HEK293 (cell line): ENCODE results near the gene STOX1.
A peak's percentile ranks its signal among the peaks of the same experiment; 100 is the strongest.

ENCODE experiments used
- CTCF ChIA-PET: fragments of 350-600 bp; formaldehyde crosslinking; extraction: SDS; loops from one replicate; lab custom pipeline; 2021; ENCODE audit warnings: antibody characterized with exemption; lab: Yijun Ruan, JAX
- POLR2A ChIA-PET: fragments of 300-600 bp; formaldehyde crosslinking; extraction: SDS; loops from one replicate; lab custom pipeline; 2020; ENCODE audit warnings: antibody characterized with exemption, inconsistent platforms; lab: Yijun Ruan, JAX
- H3K27ac ChIP-seq: fragments of 200-500 bp; sonication (Bioruptor generic); 2 replicates; pipeline ENCODE4 v1.5.1; 2014; ENCODE audit warnings: low read depth, low read length, control low read depth, inconsistent platforms; ENCODE audit errors: extremely low read depth
- H3K36me3 ChIP-seq, 2 experiments: fragments of 200-500 bp in 1 of 2; sonication (Bioruptor generic) in 1 of 2; 1 replicate in 1 of 2; 2 replicates in 1 of 2; pipeline ENCODE4 v1.5.1; 2014 to 2017; ENCODE audit warnings: inconsistent platforms in 2 of 2, low read length in 2 of 2; ENCODE audit not compliant: control insufficient read depth in 2 of 2, insufficient read depth in 1 of 2
- H3K4me1 ChIP-seq: fragments of 200-500 bp; sonication (Bioruptor generic); 2 replicates; pipeline ENCODE4 v1.5.1; 2014; ENCODE audit warnings: mild to moderate bottlenecking, low read length, inconsistent platforms; ENCODE audit not compliant: control insufficient read depth, insufficient read depth
- H3K4me3 ChIP-seq: 2 replicates; pipeline ENCODE4 v1.5.1; 2011; ENCODE audit warnings: low read depth, mild to moderate bottlenecking, control low read depth, low read length, moderate library complexity
- H3K9me3 ChIP-seq: fragments of 200-500 bp; sonication (Bioruptor generic); 2 replicates; pipeline ENCODE4 v1.5.1; 2014; ENCODE audit warnings: low read depth, low read length, inconsistent platforms; ENCODE audit not compliant: control insufficient read depth, insufficient read depth
- GLIS1 ChIP-seq: fragments of 450-650 bp; formaldehyde crosslinking; IDR thresholded peaks from 2 replicates; pipeline ENCODE4 v1.5.1; 2016; ENCODE audit warnings: missing biosample characterization, missing genetic modification characterization
- GLIS2 ChIP-seq: fragments of 450-650 bp; formaldehyde crosslinking; IDR thresholded peaks from 2 replicates; pipeline ENCODE4 v1.5.1; 2016; ENCODE audit warnings: missing biosample characterization, missing genetic modification characterization
- KLF1 ChIP-seq: fragments of 450-650 bp; formaldehyde crosslinking; IDR thresholded peaks from 2 replicates; pipeline ENCODE4 v1.5.1; 2016; ENCODE audit warnings: missing biosample characterization, missing genetic modification characterization
- KLF7 ChIP-seq: fragments of 450-650 bp; formaldehyde crosslinking; IDR thresholded peaks from 2 replicates; pipeline ENCODE4 v1.5.1; 2016; ENCODE audit warnings: missing biosample characterization, missing genetic modification characterization, borderline replicate concordance
- OSR2 ChIP-seq: fragments of 450-650 bp; formaldehyde crosslinking; IDR thresholded peaks from 2 replicates; pipeline ENCODE4 v1.5.1; 2016; ENCODE audit warnings: missing biosample characterization, missing genetic modification characterization
- SALL2 ChIP-seq: fragments of 450-650 bp; formaldehyde crosslinking; IDR thresholded peaks from 2 replicates; pipeline ENCODE4 v1.5.0; 2017; ENCODE audit warnings: missing biosample characterization, mild to moderate bottlenecking, missing genetic modification characterization, borderline replicate concordance
- SCRT1 ChIP-seq: fragments of 450-650 bp; formaldehyde crosslinking; IDR thresholded peaks from 2 replicates; pipeline ENCODE4 v1.5.1; 2016; ENCODE audit warnings: missing biosample characterization, missing genetic modification characterization, borderline replicate concordance
- SCRT2 ChIP-seq: fragments of 450-650 bp; formaldehyde crosslinking; IDR thresholded peaks from 2 replicates; pipeline ENCODE4 v1.5.1; 2016; ENCODE audit warnings: missing biosample characterization, missing genetic modification characterization
- ZFHX2 ChIP-seq: fragments of 450-650 bp; formaldehyde crosslinking; conservative IDR thresholded peaks from 2 replicates; pipeline ENCODE4 v1.5.1; 2016; ENCODE audit warnings: missing biosample characterization, missing genetic modification characterization
- ZNF155 ChIP-seq: fragments of 450-650 bp; formaldehyde crosslinking; IDR thresholded peaks from 2 replicates; pipeline ENCODE4 v1.5.1; 2016; ENCODE audit warnings: missing biosample characterization, missing genetic modification characterization
- ZNF211 ChIP-seq: fragments of 450-650 bp; formaldehyde crosslinking; IDR thresholded peaks from 2 replicates; pipeline ENCODE4 v1.5.1; 2016; ENCODE audit warnings: low read depth, missing biosample characterization, missing genetic modification characterization
- ZNF274 ChIP-seq, 2 experiments: fragments of 200-500 bp in 1 of 2; fragments of 450-650 bp in 1 of 2; sonication (Bioruptor generic) in 1 of 2; formaldehyde crosslinking in 1 of 2; IDR thresholded peaks; 2 replicates each; pipeline versions ENCODE4 v1.5.1 to v1.6.1; 2014 to 2016; ENCODE audit warnings: borderline replicate concordance in 1 of 2, inconsistent platforms in 1 of 2, low read length in 1 of 2, missing biosample characterization in 1 of 2, missing genetic modification characterization in 1 of 2
- ZNF280D ChIP-seq: fragments of 450-650 bp; formaldehyde crosslinking; IDR thresholded peaks from 2 replicates; pipeline ENCODE4 v1.5.1; 2016; ENCODE audit warnings: missing biosample characterization, missing genetic modification characterization
- ZNF513 ChIP-seq: fragments of 450-650 bp; IDR thresholded peaks from 2 replicates; pipeline ENCODE4 v1.5.1; 2018; ENCODE audit warnings: missing biosample characterization, missing genetic modification characterization
- ZNF571 ChIP-seq: fragments of 450-650 bp; formaldehyde crosslinking; IDR thresholded peaks from 2 replicates; pipeline ENCODE4 v1.5.0; 2017; ENCODE audit warnings: missing biosample characterization, missing genetic modification characterization
- ZNF830 ChIP-seq: fragments of 450-650 bp; IDR thresholded peaks from 2 replicates; pipeline ENCODE4 v1.5.0; 2018; ENCODE audit warnings: missing biosample characterization, missing genetic modification characterization, low read depth, mild to moderate bottlenecking, moderate library complexity
- TF ChIP-seq, protein P1 (sequence below): fragments of 450-650 bp; formaldehyde crosslinking; IDR thresholded peaks from 2 replicates; pipeline ENCODE4 v1.5.1; 2017; ENCODE audit warnings: missing biosample characterization, missing genetic modification characterization
- TF ChIP-seq, protein P2 (sequence below): fragments of 450-650 bp; formaldehyde crosslinking; IDR thresholded peaks from 2 replicates; pipeline ENCODE4 v1.5.1; 2016; ENCODE audit warnings: missing biosample characterization, missing genetic modification characterization, borderline replicate concordance
- TF ChIP-seq, protein P3 (sequence below): fragments of 450-650 bp; formaldehyde crosslinking; IDR thresholded peaks from 2 replicates; pipeline ENCODE4 v1.5.1; 2016; ENCODE audit warnings: missing biosample characterization, missing genetic modification characterization

STOX1 gene

GRCh38 chr10:68829521-68829920 is 2.2 kb downstream of the STOX1 start (continued):
- TF ChIP-seq ZNF280D (tag by site-specific recombination) (no peak), SALL2 (no peak), ZNF211 (tag by site-specific recombination) (no peak), ZNF155 (tag by site-specific recombination) (no peak)
- TF ChIP-seq, protein P1, sequence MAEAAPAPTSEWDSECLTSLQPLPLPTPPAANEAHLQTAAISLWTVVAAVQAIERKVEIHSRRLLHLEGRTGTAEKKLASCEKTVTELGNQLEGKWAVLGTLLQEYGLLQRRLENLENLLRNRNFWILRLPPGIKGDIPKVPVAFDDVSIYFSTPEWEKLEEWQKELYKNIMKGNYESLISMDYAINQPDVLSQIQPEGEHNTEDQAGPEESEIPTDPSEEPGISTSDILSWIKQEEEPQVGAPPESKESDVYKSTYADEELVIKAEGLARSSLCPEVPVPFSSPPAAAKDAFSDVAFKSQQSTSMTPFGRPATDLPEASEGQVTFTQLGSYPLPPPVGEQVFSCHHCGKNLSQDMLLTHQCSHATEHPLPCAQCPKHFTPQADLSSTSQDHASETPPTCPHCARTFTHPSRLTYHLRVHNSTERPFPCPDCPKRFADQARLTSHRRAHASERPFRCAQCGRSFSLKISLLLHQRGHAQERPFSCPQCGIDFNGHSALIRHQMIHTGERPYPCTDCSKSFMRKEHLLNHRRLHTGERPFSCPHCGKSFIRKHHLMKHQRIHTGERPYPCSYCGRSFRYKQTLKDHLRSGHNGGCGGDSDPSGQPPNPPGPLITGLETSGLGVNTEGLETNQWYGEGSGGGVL (tag by site-specific recombination) = no peak

DNA sequence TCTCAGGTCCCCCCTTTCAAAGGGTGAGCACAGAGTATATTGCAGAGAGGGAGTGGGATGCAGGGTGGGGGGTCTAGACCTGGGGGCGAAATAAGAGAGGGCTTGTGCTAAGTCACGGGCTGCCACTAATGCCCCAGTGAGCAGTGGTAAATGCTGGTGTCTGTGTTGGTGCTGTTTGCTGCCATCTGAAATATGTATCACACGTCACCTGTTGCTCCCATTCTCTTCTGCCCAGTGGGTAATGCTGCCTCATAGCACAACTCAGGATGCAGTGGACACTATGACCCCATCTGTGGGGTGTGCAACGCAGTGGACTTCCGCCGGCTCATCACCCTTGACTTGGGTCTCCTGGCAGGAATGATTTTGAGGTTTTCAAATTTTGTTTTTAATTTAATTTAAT is 2.6 kb downstream of the STOX1 start:
- POLR2A ChIA-PET = no interaction called here
- H3K36me3 ChIP-seq = no peaks in the 10 kb centered on the region
- H3K27ac ChIP-seq = no peak overlapping the region
- H3K9me3 ChIP-seq = no peaks in the 10 kb centered on the region
- CTCF ChIA-PET = interaction anchor here (0.6 to 0.7 kb wide), 2 partner anchors 68 to 70 kb away, joined by 3 read pairs; no protein-coding TSS in a partner anchor
- H3K4me1 ChIP-seq = peaks cover 3% of the 10 kb centered on the region; the same call in 1 of the 2 replicates
- TF ChIP-seq GLIS1 (tag by site-specific recombination) = no peak
- no peak for TF ChIP-seq ZFHX2 (tag by site-specific recombination)
- peak; percentile 97 for TF ChIP-seq SCRT2 (tag by site-specific recombination)
- 0 out of 2 replicates have a peak, but pooled peaks have one; percentile 16 for TF ChIP-seq GLIS2 (tag by site-specific recombination)
- TF ChIP-seq SCRT1 (tag by site-specific recombination) = peak; percentile 87; the same call in 1 of the 2 replicates
- no peak overlapping the region for H3K4me3 ChIP-seq

DNA sequence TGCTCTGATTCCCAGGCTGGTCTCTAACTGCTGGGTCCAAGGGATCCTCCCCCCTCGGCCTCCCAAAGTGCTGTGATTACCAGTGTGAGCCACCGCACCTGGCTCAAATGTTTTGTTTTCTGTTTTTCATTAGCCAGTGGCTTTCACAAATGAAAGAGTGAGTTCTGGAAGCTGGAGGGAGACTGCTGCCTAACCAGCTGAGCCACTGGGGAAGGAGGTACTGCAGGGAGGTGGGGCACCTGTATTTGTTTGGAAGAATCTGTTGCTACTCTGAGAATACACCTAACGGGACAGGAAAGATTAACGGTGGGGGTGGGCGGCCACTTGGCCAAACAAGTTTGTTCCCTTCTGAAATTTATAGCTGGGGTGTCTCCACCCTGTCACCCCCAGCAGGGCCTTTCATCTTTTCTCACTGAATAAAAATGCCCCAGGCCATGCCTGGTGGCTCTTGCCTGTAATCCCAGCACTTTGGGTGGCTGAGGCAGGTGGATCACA is 4.7 kb downstream of the STOX1 start:
- H3K9me3 ChIP-seq = no peaks in the 10 kb centered on the region
- H3K27ac ChIP-seq = no peak overlapping the region
- no peaks in the 10 kb centered on the region for H3K36me3 ChIP-seq
- no peaks in the 10 kb centered on the region for H3K4me1 ChIP-seq
- POLR2A ChIA-PET = no interaction called here
- no peak overlapping the region for H3K4me3 ChIP-seq
- CTCF ChIA-PET = interaction anchor here (1.5 kb wide), 1 partner anchor 124 kb away, joined by 4 read pairs; the partner anchor contains the start of gene DDX21
- peak; percentile 10; the same call in 1 of the 2 replicates for TF ChIP-seq KLF1 (tag by site-specific recombination)
- no peak for TF ChIP-seq ZNF830 (tag by site-specific recombination)
- TF ChIP-seq, protein P2, sequence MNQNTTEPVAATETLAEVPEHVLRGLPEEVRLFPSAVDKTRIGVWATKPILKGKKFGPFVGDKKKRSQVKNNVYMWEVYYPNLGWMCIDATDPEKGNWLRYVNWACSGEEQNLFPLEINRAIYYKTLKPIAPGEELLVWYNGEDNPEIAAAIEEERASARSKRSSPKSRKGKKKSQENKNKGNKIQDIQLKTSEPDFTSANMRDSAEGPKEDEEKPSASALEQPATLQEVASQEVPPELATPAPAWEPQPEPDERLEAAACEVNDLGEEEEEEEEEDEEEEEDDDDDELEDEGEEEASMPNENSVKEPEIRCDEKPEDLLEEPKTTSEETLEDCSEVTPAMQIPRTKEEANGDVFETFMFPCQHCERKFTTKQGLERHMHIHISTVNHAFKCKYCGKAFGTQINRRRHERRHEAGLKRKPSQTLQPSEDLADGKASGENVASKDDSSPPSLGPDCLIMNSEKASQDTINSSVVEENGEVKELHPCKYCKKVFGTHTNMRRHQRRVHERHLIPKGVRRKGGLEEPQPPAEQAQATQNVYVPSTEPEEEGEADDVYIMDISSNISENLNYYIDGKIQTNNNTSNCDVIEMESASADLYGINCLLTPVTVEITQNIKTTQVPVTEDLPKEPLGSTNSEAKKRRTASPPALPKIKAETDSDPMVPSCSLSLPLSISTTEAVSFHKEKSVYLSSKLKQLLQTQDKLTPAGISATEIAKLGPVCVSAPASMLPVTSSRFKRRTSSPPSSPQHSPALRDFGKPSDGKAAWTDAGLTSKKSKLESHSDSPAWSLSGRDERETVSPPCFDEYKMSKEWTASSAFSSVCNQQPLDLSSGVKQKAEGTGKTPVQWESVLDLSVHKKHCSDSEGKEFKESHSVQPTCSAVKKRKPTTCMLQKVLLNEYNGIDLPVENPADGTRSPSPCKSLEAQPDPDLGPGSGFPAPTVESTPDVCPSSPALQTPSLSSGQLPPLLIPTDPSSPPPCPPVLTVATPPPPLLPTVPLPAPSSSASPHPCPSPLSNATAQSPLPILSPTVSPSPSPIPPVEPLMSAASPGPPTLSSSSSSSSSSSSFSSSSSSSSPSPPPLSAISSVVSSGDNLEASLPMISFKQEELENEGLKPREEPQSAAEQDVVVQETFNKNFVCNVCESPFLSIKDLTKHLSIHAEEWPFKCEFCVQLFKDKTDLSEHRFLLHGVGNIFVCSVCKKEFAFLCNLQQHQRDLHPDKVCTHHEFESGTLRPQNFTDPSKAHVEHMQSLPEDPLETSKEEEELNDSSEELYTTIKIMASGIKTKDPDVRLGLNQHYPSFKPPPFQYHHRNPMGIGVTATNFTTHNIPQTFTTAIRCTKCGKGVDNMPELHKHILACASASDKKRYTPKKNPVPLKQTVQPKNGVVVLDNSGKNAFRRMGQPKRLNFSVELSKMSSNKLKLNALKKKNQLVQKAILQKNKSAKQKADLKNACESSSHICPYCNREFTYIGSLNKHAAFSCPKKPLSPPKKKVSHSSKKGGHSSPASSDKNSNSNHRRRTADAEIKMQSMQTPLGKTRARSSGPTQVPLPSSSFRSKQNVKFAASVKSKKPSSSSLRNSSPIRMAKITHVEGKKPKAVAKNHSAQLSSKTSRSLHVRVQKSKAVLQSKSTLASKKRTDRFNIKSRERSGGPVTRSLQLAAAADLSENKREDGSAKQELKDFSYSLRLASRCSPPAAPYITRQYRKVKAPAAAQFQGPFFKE (tag by site-specific recombination) = no peak
- no peak for TF ChIP-seq ZNF274 (IDR thresholded peaks at IDR 0.05; ENCODE audit: low read length)
- no peak for TF ChIP-seq ZNF274 (tag by site-specific recombination; IDR thresholded peaks at IDR 0.05; ENCODE audit: borderline replicate concordance)
- no peak for TF ChIP-seq ZNF513 (tag by site-specific recombination)
- no peak for TF ChIP-seq ZNF571 (tag by site-specific recombination)
- peak; percentile 50 for TF ChIP-seq GLIS1 (tag by site-specific recombination)
- no peak for TF ChIP-seq KLF7
- no peak for TF ChIP-seq OSR2 (tag by site-specific recombination)
- TF ChIP-seq, protein P3, sequence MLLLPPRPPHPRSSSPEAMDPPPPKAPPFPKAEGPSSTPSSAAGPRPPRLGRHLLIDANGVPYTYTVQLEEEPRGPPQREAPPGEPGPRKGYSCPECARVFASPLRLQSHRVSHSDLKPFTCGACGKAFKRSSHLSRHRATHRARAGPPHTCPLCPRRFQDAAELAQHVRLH (tag by site-specific recombination) = no peak
